ENCODE data around the gene ABHD15.

The ABHD15 gene

DNA sequence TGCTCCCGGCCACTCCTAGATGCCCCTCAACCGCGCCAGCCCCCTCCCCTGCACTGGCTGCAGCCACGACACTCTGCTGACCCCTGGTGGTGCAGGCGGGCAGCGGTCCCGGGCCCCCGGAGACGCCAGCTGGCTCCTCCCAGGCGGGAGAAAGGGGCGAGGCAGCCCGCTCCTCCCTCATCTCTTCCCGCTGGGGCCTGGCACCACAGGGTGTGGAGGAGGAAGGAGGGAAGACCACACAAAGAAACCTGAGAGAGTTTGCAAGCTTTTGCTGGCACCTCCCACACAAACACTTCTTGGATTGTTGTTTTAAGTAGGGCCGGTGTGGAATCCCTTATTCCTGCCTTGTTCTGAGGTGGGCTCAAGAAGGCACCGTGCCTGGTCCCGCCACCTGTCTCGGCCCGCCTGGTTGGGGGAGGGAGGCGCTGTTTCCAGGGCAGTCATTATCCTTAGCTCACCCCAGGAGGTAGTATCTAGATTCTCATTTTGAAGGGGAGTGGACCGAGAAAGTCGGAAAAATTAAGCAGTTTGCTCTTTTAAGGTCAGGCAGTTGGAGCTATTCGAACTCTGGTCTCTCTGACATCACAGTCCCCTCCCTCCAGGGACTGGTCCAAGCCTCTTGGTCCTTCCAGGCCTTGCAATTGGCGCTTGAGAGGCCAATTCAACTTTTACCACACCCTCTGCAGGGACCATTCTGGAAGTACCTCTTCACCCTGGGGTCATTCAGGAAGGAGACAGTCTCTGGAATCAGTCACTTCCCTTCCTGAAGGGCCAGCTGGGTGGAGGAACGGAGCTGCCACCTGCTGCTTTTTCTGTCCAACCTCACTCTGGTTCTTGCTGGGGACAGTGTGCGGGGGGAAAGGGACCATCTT is 25.1 kb upstream of the ABHD15 start:
- in situ Hi-C loops (cut with HindIII; ENCODE audit: low pct_unique_long_range_greater_than_20kb, low sequenced_read_pairs): no loop called here
- peak; percentile 88 to 96 for DNase-seq (ENCODE audit: low read depth in 1 of 2, low spot score in 1 of 2)
- no peak for TF ChIP-seq JUND (IDR thresholded peaks at IDR 0.05; ENCODE audit: low read depth)

DNA sequence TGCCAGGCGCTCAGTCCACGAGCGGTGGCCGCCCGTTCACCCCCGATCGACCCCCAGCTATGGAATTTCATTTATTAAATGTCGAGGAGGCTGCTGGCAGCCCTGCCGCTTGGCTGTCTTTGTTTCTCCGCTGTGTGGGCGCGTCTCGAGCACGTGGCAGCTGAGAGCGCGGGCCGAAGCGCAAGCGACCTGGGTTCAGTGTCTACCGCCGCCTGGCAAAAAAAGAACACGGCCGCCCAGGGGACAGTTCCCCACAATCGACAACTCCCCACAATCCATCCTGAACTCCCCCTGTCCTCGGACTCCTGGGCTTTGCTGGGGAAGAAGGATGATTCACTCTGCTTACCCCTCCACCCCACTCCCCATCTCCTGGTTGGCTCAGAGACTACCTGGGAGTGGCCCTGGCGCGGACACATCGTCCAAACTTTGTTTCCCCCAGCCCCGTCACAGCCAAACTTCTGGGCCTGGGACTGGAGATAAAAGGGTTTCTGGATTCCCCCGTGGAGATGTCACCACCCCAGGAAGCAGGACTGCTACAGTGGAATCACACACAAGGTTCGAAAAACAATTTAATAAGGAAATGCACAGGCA is 24.4 kb upstream of the ABHD15 start:
- no peak for TF ChIP-seq JUND (IDR thresholded peaks at IDR 0.05; ENCODE audit: low read depth)
- in situ Hi-C loops (cut with HindIII; ENCODE audit: low pct_unique_long_range_greater_than_20kb, low sequenced_read_pairs): no loop called here
- DNase-seq (ENCODE audit: low read depth in 1 of 2, low spot score in 1 of 2): no peak

DNA sequence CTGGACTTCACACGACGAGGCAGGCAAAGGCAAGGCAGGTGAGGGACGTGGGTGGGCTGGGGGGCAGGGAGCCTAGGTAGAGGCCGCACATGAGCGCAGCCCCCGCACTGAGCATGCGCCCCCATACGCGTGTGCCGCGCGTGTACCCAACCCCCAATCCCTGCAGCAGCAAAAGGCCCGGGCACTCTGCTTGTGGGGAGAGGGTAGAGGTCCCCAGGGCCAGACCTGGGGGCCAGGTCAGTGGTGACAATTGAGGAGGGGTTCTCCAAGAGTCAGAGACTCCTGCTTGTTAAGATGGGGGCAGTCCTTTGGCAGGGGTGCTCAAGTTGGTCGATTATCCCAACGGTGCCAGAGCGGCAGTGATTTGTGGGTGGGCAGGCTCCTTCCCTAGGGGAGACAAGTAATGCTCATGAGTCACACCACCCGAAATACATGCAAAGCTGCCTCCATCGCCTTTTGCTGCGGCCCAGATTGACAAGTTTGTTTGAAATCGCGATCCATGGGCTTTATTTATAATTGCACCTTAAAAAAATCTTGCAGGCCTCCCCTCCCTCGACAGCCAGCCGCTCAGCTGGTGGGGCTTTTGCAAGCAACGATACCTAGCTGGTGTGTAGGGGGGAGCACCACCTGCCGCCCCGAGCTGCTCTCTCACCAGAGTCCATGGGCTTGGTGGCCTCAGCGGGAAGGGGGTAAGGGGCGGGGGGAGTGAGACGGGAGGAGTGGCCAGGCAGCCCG is 23.7 kb upstream of the ABHD15 start:
- no peak for DNase-seq (ENCODE audit: low read depth in 1 of 2, low spot score in 1 of 2)
- TF ChIP-seq JUND (IDR thresholded peaks at IDR 0.05; ENCODE audit: low read depth): no peak
- in situ Hi-C loops (cut with HindIII; ENCODE audit: low pct_unique_long_range_greater_than_20kb, low sequenced_read_pairs): no loop called here

DNA sequence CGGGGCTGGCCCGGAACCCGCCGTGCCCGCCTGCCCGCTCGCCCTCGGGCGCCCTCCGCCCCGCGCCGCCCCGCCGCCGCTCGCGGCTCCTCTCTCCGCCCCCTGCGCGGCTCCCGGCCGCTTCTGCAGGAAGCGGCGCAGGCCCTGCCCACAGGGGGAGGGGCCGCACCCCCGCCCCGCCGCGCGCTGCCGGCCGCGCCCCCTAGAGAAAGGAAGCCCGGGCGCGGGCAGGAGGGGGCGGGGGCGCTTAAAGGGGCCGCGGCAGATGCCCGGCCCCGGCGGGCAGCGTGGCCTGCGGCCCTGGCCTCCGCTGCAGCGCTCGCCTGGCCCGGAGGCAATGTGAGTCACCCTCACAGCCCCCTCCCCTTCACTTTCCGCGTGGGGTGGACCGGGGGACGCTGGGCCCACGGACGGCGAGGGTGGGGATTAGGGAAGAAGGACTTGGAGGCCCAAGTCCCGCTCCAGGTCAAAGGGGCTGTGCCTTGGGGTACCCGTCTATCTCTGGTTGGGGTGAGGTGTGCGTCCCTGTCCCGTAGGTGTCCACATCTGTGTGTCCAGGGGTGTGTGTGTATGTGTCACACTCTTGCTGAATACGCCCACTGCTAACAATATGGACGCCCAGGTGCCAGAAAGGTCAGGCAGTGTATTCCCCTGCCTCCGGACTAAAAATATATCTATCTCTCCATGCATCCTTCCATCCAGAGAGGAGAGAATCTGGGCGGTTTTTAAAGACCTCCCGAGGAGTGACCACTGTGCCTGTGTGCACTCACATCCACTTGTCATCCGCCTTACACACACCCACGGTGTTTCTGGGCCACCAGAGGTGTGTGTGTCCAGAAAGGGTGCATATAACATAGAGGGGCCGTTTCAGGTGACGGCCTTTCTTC is 22.9 kb upstream of the ABHD15 start, which contains the start of gene GIT1:
Gene GIT1 (minus strand): TSS at position 125 of the 887 bp plus-strand sequence. CDS start 270 bp downstream, outside the sequence.
- peak; percentile 92 to 97 for DNase-seq (ENCODE audit: low read depth in 1 of 2, low spot score in 1 of 2)
- in situ Hi-C loops (cut with HindIII; ENCODE audit: low pct_unique_long_range_greater_than_20kb, low sequenced_read_pairs): no loop called here
- no peak for TF ChIP-seq JUND (IDR thresholded peaks at IDR 0.05; ENCODE audit: low read depth)

DNA sequence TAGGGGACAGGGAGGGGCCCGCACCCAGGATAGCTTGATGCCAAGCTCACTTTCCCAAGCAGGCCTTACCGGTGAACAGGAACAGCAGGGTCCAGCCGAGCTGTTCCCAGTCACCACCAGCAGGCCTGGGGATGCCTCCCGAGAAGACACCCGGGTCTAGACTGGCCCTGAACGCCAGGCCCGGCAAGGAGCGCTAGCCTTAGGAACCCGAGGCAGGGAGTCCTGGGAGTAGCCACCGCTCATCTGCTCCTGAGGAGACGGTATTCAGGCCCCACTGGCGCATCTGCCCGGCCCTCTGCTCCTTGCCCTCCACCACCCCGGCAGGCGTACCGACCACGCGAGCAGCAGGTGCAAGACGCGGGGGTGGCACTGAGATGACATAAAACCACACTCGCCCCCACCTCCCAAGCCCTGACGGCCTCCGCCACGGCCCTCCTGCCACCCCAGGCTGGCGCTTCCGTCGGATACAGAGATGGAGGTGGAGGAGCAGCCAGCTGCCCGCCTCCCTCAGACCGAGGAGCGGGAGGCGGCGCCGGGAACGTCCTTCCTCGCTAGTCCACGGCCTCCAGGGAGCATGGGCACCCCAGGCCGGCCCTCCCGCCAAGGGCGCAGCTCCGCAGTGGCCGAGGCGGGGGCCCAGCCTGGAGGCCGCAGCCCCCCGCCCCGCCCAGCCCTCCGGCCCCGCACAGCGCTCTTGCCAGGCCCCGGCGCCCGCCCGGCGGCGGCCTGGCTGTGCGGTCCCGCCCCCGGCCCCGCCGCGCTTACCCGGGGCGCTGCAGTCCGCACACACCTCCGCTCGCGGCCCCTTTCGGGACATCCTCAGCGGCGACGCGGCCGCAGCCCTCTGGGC is 21.9 kb upstream of the ABHD15 start:
- no peak for TF ChIP-seq JUND (IDR thresholded peaks at IDR 0.05; ENCODE audit: low read depth)
- peak; percentile 47 to 66 for DNase-seq (ENCODE audit: low read depth in 1 of 2, low spot score in 1 of 2)
- in situ Hi-C loops (cut with HindIII; ENCODE audit: low pct_unique_long_range_greater_than_20kb, low sequenced_read_pairs): no loop called here

DNA sequence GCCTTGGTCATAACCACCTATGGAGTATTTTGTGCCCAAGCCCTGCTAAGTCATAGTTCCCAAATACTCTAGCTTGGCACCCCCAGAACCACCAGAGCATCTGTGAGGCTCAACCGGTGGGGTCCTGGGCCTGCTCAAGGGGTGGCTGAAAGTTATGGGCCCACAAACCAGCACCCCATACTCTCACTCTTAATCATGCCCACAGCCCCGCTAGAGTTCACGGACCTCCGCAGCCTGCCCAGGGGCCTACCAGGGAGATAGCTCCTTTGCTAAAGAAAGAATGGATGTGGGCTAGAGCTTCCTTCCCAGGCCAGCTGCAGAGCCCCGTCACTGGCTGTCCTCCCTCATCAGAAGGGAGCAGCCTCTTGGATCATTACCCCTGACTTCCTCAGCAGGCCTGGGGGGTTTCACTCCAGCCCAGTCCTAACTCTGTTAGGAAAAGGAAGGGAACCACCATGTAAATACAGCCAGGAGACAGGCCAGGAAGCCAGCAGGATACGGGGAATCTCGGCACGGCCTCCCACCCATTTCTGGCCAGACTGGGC is 21.3 kb upstream of the ABHD15 start:
- in situ Hi-C loops (cut with HindIII; ENCODE audit: low pct_unique_long_range_greater_than_20kb, low sequenced_read_pairs): no loop called here
- no peak for TF ChIP-seq JUND (IDR thresholded peaks at IDR 0.05; ENCODE audit: low read depth)
- DNase-seq (ENCODE audit: low read depth in 1 of 2, low spot score in 1 of 2): no peak

DNA sequence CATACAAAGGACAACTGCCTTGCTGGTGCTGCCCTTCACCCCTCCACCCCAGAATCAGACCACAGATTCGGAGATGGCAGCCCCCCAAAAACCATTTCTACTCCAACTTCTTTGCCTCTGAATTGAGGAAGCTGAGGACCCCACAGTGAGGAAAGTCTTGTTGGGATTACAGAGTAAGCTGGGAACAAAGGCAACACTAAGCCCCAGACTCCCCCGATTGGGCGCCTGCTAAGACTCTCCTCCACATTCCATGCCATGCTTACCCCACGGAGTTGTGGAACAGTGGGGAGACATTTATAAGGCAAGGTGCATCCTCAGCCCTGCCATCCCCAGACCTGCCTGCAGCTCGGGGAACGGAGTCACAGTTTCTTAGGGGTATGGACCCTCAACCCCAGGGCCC is 20.8 kb upstream of the ABHD15 start:
- DNase-seq (ENCODE audit: low read depth in 1 of 2, low spot score in 1 of 2): no peak
- TF ChIP-seq JUND (IDR thresholded peaks at IDR 0.05; ENCODE audit: low read depth): no peak

DNA sequence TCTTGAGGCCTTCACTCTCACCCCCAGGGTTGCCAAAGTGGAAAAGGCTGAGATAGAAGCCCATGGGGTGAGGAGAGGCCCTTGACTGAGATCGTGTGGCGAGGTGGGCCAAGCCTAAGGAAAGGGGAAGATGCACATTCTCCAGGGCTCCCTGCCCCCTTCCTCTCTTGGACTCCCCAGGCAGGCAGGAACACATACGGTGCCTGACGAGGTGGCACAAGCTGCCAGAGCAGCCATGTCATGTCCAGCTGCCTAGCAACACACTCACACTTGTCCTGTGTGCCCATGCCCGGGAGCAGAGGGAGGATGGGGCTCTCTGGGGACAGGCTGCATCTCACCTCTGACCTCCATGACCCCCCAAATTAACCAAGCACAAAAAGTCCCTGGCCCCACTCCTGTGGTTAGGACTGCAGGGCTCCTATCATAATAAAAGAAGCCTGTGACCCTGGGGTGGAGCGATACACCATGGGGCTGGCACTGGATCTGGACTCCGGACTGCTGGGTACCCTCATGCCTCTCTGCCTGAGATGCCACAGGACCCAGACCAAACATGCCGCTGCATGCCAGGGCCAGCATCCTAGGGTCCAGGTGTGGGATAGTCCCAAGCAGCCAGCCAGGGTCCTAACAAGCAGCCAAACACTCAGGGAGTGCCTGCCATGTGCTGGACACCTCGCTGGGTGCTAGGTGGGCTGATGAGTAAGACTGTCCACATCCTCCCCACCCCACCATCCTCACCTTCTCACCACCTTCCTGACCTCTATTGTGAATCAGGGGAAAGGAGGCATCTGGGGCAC is 20.0 kb upstream of the ABHD15 start:
- in situ Hi-C loops (cut with HindIII; ENCODE audit: low pct_unique_long_range_greater_than_20kb, low sequenced_read_pairs): no loop called here

More for the DNA sequence above, 20.8 kb upstream of the ABHD15 start:
- in situ Hi-C loops (cut with HindIII; ENCODE audit: low pct_unique_long_range_greater_than_20kb, low sequenced_read_pairs): no loop called here

DNA sequence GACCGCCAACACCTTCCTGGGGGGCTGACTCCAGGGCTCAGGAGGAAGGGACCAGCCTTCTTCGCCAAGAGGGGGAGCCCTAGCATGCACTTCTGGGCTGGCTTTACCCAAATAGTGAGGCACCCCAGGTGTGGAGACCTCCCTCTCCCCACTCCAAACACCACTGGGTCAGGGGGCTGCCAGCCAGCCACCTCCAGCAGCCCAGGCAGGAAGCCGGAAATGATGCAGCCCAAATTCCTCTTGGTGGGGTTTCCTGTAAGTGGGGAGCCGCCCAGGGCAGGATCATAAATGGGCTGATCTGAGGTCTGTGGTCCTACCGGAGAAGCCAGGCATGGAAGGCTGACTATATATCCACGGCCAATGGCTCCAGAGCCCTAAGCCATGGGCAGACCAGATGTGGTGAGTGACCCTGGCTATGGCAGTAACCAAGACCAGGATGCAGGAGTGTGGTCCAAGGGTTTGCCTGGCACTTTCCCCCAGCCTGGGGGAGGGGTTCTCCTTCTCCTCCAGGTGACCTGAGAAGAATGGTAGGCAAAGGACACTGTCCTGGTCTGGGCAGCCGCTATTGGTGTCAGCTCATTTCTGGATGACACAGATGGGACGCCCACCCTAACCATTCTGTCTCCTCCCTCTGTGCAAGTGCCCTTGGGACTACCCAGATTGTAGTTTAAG is 18.4 kb upstream of the ABHD15 start:
- in situ Hi-C loops (cut with HindIII; ENCODE audit: low pct_unique_long_range_greater_than_20kb, low sequenced_read_pairs): no loop called here
- DNase-seq (ENCODE audit: low read depth in 1 of 2, low spot score in 1 of 2): no peak
- no peak for TF ChIP-seq JUND (IDR thresholded peaks at IDR 0.05; ENCODE audit: low read depth)

More for the DNA sequence above, 20.0 kb upstream of the ABHD15 start:
- no peak for DNase-seq (ENCODE audit: low read depth in 1 of 2, low spot score in 1 of 2)
- no peak for TF ChIP-seq JUND (IDR thresholded peaks at IDR 0.05; ENCODE audit: low read depth)
